Liver (tissue), 9 donors: ENCODE measurements around the gene SPEN. TPM values are rescaled to one million over a fixed set of nuclear protein-coding genes. Genes with fewer than 3 reads are reported as not detected.

Experiments used
- DNase-seq: peaks from one replicate; pipeline ENCODE4 v3.0.0-alpha.2; 2017; ENCODE audit warnings: low spot score
- H3K27ac ChIP-seq, 2 donors: one replicate each; pipeline ENCODE4 v1.7.0; 2013; ENCODE audit warnings: inconsistent platforms in 2 of 2, low read length in 2 of 2, control low read depth in 1 of 2, low read depth in 1 of 2, mild to moderate bottlenecking in 1 of 2
- H3K27me3 ChIP-seq, 4 donors: one replicate each; pipeline versions ENCODE4 v1.6.1 to v1.7.0; 2013; ENCODE audit warnings: low read length in 3 of 4, inconsistent platforms in 1 of 4, mild to moderate bottlenecking in 1 of 4, moderate library complexity in 1 of 4; ENCODE audit not compliant: control insufficient read depth in 4 of 4, insufficient read depth in 4 of 4
- H3K36me3 ChIP-seq, 4 donors: one replicate each; pipeline versions ENCODE4 v1.6.1 to v1.7.0; 2013; ENCODE audit warnings: low read length in 3 of 4, mild to moderate bottlenecking in 3 of 4, low read depth in 1 of 4, moderate library complexity in 1 of 4; ENCODE audit not compliant: control insufficient read depth in 4 of 4, insufficient read depth in 3 of 4
- H3K4me1 ChIP-seq, 4 donors: one replicate each; pipeline versions ENCODE4 v1.6.1 to v1.7.0; 2013; ENCODE audit warnings: low read length in 3 of 4, mild to moderate bottlenecking in 3 of 4, moderate library complexity in 1 of 4; ENCODE audit not compliant: control insufficient read depth in 4 of 4, insufficient read depth in 4 of 4
- H3K4me3 ChIP-seq, 3 donors: one replicate each; pipeline versions ENCODE4 v1.6.1 to v1.7.0; 2013; ENCODE audit warnings: low read length in 3 of 3, control low read depth in 1 of 3, low read depth in 1 of 3, mild to moderate bottlenecking in 1 of 3
- H3K9ac ChIP-seq, 2 donors: one replicate each; pipeline ENCODE4 v1.7.0; 2013; ENCODE audit warnings: low read length in 2 of 2, mild to moderate bottlenecking in 2 of 2, moderate library complexity in 2 of 2, control low read depth in 1 of 2, low read depth in 1 of 2
- H3K9me3 ChIP-seq, 4 donors: one replicate each; pipeline versions ENCODE4 v1.6.1 to v1.7.0; 2013; ENCODE audit warnings: low read length in 3 of 4; ENCODE audit not compliant: control insufficient read depth in 4 of 4
- EGR1 ChIP-seq, 2 donors: IDR thresholded peaks; 2 replicates each; pipeline ENCODE4 v1.6.1; 2016 to 2018; ENCODE audit warnings: antibody characterized with exemption in 2 of 2, low read depth in 2 of 2
- FOXA1 ChIP-seq: IDR thresholded peaks from 2 replicates; pipeline ENCODE4 v1.6.1; 2016; ENCODE audit warnings: antibody characterized with exemption
- FOXA2 ChIP-seq: IDR thresholded peaks from 2 replicates; pipeline ENCODE4 v1.6.1; 2016; ENCODE audit warnings: antibody characterized with exemption
- GABPA ChIP-seq, 2 donors: IDR thresholded peaks in 1 of 2; conservative IDR thresholded peaks in 1 of 2; 2 replicates each; pipeline ENCODE4 v1.6.1; 2016; ENCODE audit warnings: antibody characterized with exemption in 2 of 2, mild to moderate bottlenecking in 1 of 2, moderate library complexity in 1 of 2
- HNF4A ChIP-seq, 2 donors: conservative IDR thresholded peaks; 2 replicates each; pipeline ENCODE4 v1.6.1; 2016; ENCODE audit warnings: antibody characterized with exemption in 2 of 2, mild to moderate bottlenecking in 2 of 2
- HNF4G ChIP-seq: IDR thresholded peaks from 2 replicates; pipeline ENCODE4 v1.6.1; 2016; ENCODE audit warnings: antibody characterized with exemption
- JUND ChIP-seq, 2 donors: IDR thresholded peaks; 2 replicates each; pipeline ENCODE4 v1.6.1; 2016; ENCODE audit warnings: antibody characterized with exemption in 2 of 2
- MAX ChIP-seq: IDR thresholded peaks from 2 replicates; pipeline ENCODE4 v1.6.1; 2016; ENCODE audit warnings: antibody characterized with exemption
- NR2F2 ChIP-seq: IDR thresholded peaks from 2 replicates; pipeline ENCODE4 v1.6.1; 2016; ENCODE audit warnings: antibody characterized with exemption
- RAD21 ChIP-seq, 2 donors: IDR thresholded peaks; 2 replicates each; pipeline ENCODE4 v1.6.1; 2016; ENCODE audit warnings: antibody characterized with exemption in 2 of 2, mild to moderate bottlenecking in 2 of 2
- REST ChIP-seq: IDR thresholded peaks from 2 replicates; pipeline ENCODE4 v1.6.1; 2016; ENCODE audit warnings: antibody characterized with exemption, mild to moderate bottlenecking
- RXRA ChIP-seq, 2 donors: IDR thresholded peaks; 2 replicates each; pipeline ENCODE4 v1.6.1; 2017 to 2018; ENCODE audit warnings: antibody characterized with exemption in 2 of 2, mild to moderate bottlenecking in 1 of 2
- SP1 ChIP-seq: IDR thresholded peaks from 2 replicates; pipeline ENCODE4 v1.6.1; 2018; ENCODE audit warnings: antibody characterized with exemption, mild to moderate bottlenecking
- YY1 ChIP-seq: IDR thresholded peaks from 2 replicates; pipeline ENCODE4 v1.6.1; 2016; ENCODE audit warnings: antibody characterized with exemption, mild to moderate bottlenecking
- WGBS: extraction: QIAGEN DNeasy Blood & Tissue Kit; methylation state at CpG from one replicate; pipeline ENCODE4 v1.1.7; 2013; 5-methylcytosine and 5-hydroxymethylcytosine counted together
- polyA plus RNA-seq, 2 donors: library from polyadenylated mRNA; stranded (reverse) in 1 of 2; unstranded in 1 of 2; fragments of 200-250 nt in 1 of 2; fragments of >200 nt in 1 of 2; fragmentation: Nextera tagmentation in 1 of 2; extraction: Ambion mirVana in 1 of 2; gene quantifications; one replicate each; pipeline versions ENCODE4 v1.2.1 to v1.2.3, GENCODE V29; 2013 to 2015
- total RNA-seq, 2 donors: library from RNA; depleted of rRNA; stranded (reverse); fragments of >200 nt; gene quantifications; one replicate each; pipeline ENCODE4 v1.2.3, GENCODE V29; 2014
- TF ChIP-seq, protein P1 (sequence below): IDR thresholded peaks from 2 replicates; pipeline ENCODE4 v1.6.1; 2016; ENCODE audit warnings: antibody characterized with exemption
- TF ChIP-seq, protein P2 (sequence below): IDR thresholded peaks from 2 replicates; pipeline ENCODE4 v1.6.1; 2016; ENCODE audit warnings: antibody characterized with exemption
- donor health status: healthy.
- donor health status: healthy.
- donor health status: healthy.
- donor health status: healthy.
- donor health status: healthy.

The SPEN gene
- total and polyA plus RNA-seq, 4 donors: 7.4 to 29.4 (median 15.2) TPM

- no peak for DNase-seq
- peaks cover 0 to 8% (median 1%) of the 10 kb centered on the region in 4 donors for H3K4me1 ChIP-seq
- H3K36me3 ChIP-seq: peaks cover 0 to 2% (median 0%) of the 10 kb centered on the region in 4 donors
- H3K27ac ChIP-seq: no peak overlapping the region
- H3K9ac ChIP-seq: no peak overlapping the region
- no peaks in the 10 kb centered on the region for H3K9me3 ChIP-seq
- WGBS: 94% methylated on average over 3 of the region's 3 CpGs
- H3K27me3 ChIP-seq: no peaks in the 10 kb centered on the region
- no peak overlapping the region for H3K4me3 ChIP-seq
- TF ChIP-seq RAD21 (IDR thresholded peaks at IDR 0.05) (no peak), HNF4A (conservative IDR thresholded peaks at IDR 0.05) (no peak)
Observed at GRCh38 chr1:15954316-15954715, 106.8 kb downstream of the SPEN start.

- Histone ChIP-seq H3K27ac (no peak overlapping the region), H3K9ac (no peak overlapping the region), H3K27me3 (no peaks in the 10 kb centered on the region), H3K4me3 (no peak overlapping the region), H3K9me3 (no peaks in the 10 kb centered on the region), H3K36me3 (peaks cover 0 to 2% (median 0%) of the 10 kb centered on the region in 4 donors), H3K4me1 (peaks cover 0 to 4% (median under 1%) of the 10 kb centered on the region in 4 donors)
- WGBS: 97% methylated on average over 2 of the region's 2 CpGs
- DNase-seq: no peak
- TF ChIP-seq REST (no peak), YY1 (no peak), EGR1 (IDR thresholded peaks at IDR 0.05; ENCODE audit: low read depth in 2 of 2) (no peak), MAX (no peak), FOXA2 (no peak), JUND (IDR thresholded peaks at IDR 0.05) (no peak), GABPA (IDR thresholded peaks at IDR 0.05 in 1 of 2, conservative IDR thresholded peaks at IDR 0.05 in 1 of 2) (no peak), HNF4G (no peak)
- TF ChIP-seq, protein P1, sequence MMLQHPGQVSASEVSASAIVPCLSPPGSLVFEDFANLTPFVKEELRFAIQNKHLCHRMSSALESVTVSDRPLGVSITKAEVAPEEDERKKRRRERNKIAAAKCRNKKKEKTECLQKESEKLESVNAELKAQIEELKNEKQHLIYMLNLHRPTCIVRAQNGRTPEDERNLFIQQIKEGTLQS: no peak
Observed at GRCh38 chr1:15955552-15955951, 108.0 kb downstream of the SPEN start.

- TF ChIP-seq FOXA1: no peak
- TF ChIP-seq FOXA2: no peak
- TF ChIP-seq JUND (IDR thresholded peaks at IDR 0.05): no peak
- no peak for TF ChIP-seq RAD21 (IDR thresholded peaks at IDR 0.05)
- TF ChIP-seq, protein P2, sequence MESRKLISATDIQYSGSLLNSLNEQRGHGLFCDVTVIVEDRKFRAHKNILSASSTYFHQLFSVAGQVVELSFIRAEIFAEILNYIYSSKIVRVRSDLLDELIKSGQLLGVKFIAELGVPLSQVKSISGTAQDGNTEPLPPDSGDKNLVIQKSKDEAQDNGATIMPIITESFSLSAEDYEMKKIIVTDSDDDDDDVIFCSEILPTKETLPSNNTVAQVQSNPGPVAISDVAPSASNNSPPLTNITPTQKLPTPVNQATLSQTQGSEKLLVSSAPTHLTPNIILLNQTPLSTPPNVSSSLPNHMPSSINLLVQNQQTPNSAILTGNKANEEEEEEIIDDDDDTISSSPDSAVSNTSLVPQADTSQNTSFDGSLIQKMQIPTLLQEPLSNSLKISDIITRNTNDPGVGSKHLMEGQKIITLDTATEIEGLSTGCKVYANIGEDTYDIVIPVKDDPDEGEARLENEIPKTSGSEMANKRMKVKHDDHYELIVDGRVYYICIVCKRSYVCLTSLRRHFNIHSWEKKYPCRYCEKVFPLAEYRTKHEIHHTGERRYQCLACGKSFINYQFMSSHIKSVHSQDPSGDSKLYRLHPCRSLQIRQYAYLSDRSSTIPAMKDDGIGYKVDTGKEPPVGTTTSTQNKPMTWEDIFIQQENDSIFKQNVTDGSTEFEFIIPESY: no peak
- no peak for TF ChIP-seq SP1
- no peak for TF ChIP-seq EGR1 (IDR thresholded peaks at IDR 0.05; ENCODE audit: low read depth in 2 of 2)
- TF ChIP-seq YY1: no peak
- no peak for TF ChIP-seq MAX
- TF ChIP-seq GABPA (IDR thresholded peaks at IDR 0.05 in 1 of 2, conservative IDR thresholded peaks at IDR 0.05 in 1 of 2): no peak
- no peak for TF ChIP-seq RXRA (IDR thresholded peaks at IDR 0.05)
- no peak for TF ChIP-seq NR2F2
- TF ChIP-seq, protein P1: no peak
- Histone ChIP-seq H3K36me3 (peaks cover 0 to 2% (median 0%) of the 10 kb centered on the region in 4 donors), H3K27ac (no peak overlapping the region), H3K27me3 (no peaks in the 10 kb centered on the region), H3K9me3 (no peaks in the 10 kb centered on the region), H3K4me1 (peaks cover 0 to 4% (median 0%) of the 10 kb centered on the region in 4 donors), H3K9ac (no peak overlapping the region), H3K4me3 (no peak overlapping the region)
- no peak for DNase-seq
Observed at GRCh38 chr1:15956150-15956549, 108.6 kb downstream of the SPEN start.
